ENCODE data around the gene CACNA1B.

CACNA1B gene

GRCh38 chr9:138014563-138014945, 137.0 kb downstream of the CACNA1B start:
- Histone ChIP-seq H3K36me3 (replicated peaks; ENCODE audit: insufficient read depth, low read length) (no peaks in the 10 kb centered on the region), H3K9me2 (replicated peaks; ENCODE audit: insufficient read depth, low read length) (no peaks in the 10 kb centered on the region), H3F3A (ENCODE audit: insufficient read depth, low read length) (no peaks in the 10 kb centered on the region), H3K27me3 (replicated peaks; ENCODE audit: insufficient read depth, low read length) (peaks cover 68% of the 10 kb centered on the region), H3K4me3 (ENCODE audit: low read length) (no peak overlapping the region), H3K4me2 (ENCODE audit: low read depth, low read length) (no peak overlapping the region), H3K9ac (ENCODE audit: low read length) (no peak overlapping the region), H2AFZ (ENCODE audit: low read length) (no peak overlapping the region), H3K4me1 (ENCODE audit: low read length) (no peaks in the 10 kb centered on the region), H3K9me3 (replicated peaks; ENCODE audit: insufficient read depth, low read length) (no peaks in the 10 kb centered on the region), H4K20me1 (ENCODE audit: insufficient read depth, low read length) (no peaks in the 10 kb centered on the region), H3K27ac (ENCODE audit: low read length) (no peak overlapping the region), H3K79me2 (ENCODE audit: low read length) (no peaks in the 10 kb centered on the region)
- TF ChIP-seq CTCF (IDR thresholded peaks at IDR 0.05; ENCODE audit: low read length) (no peak), EZH2 (optimal IDR thresholded peaks at IDR 0.05; ENCODE audit: low read depth, low read length) (no peak), EZH2phosphoT487 (IDR thresholded peaks at IDR 0.05; ENCODE audit: low read length) (no peak)
- DNase-seq: no peak

GRCh38 chr9:138015021-138015829, 137.6 kb downstream of the CACNA1B start:
- no peaks in the 10 kb centered on the region for H3K79me2 ChIP-seq (ENCODE audit: low read length)
- H4K20me1 ChIP-seq (ENCODE audit: insufficient read depth, low read length): no peaks in the 10 kb centered on the region
- H3K4me3 ChIP-seq (ENCODE audit: low read length): no peak overlapping the region
- H3K9ac ChIP-seq (ENCODE audit: low read length): no peak overlapping the region
- no peaks in the 10 kb centered on the region for H3K9me2 ChIP-seq (replicated peaks; ENCODE audit: insufficient read depth, low read length)
- H3F3A ChIP-seq (ENCODE audit: insufficient read depth, low read length): no peaks in the 10 kb centered on the region
- H3K36me3 ChIP-seq (replicated peaks; ENCODE audit: insufficient read depth, low read length): no peaks in the 10 kb centered on the region
- no peaks in the 10 kb centered on the region for H3K4me1 ChIP-seq (ENCODE audit: low read length)
- TF ChIP-seq CTCF (IDR thresholded peaks at IDR 0.05; ENCODE audit: low read length): no peak
- TF ChIP-seq EZH2phosphoT487 (IDR thresholded peaks at IDR 0.05; ENCODE audit: low read length): no peak
- TF ChIP-seq EZH2 (optimal IDR thresholded peaks at IDR 0.05; ENCODE audit: low read depth, low read length): no peak
- H3K27me3 ChIP-seq (replicated peaks; ENCODE audit: insufficient read depth, low read length): peaks cover 63% of the 10 kb centered on the region
- H2AFZ ChIP-seq (ENCODE audit: low read length): no peak overlapping the region
- no peaks in the 10 kb centered on the region for H3K9me3 ChIP-seq (replicated peaks; ENCODE audit: insufficient read depth, low read length)
- no peak for DNase-seq
- no peak overlapping the region for H3K4me2 ChIP-seq (ENCODE audit: low read depth, low read length)
- H3K27ac ChIP-seq (ENCODE audit: low read length): no peak overlapping the region

GRCh38 chr9:138016406-138017187, 139.0 kb downstream of the CACNA1B start:
- H3F3A ChIP-seq (ENCODE audit: insufficient read depth, low read length): no peaks in the 10 kb centered on the region
- no peak overlapping the region for H2AFZ ChIP-seq (ENCODE audit: low read length)
- TF ChIP-seq CTCF (IDR thresholded peaks at IDR 0.05; ENCODE audit: low read length) (no peak), EZH2 (optimal IDR thresholded peaks at IDR 0.05; ENCODE audit: low read depth, low read length) (no peak), EZH2phosphoT487 (IDR thresholded peaks at IDR 0.05; ENCODE audit: low read length) (no peak)
- no peak overlapping the region for H3K4me3 ChIP-seq (ENCODE audit: low read length)
- H3K36me3 ChIP-seq (replicated peaks; ENCODE audit: insufficient read depth, low read length): no peaks in the 10 kb centered on the region
- H3K9me2 ChIP-seq (replicated peaks; ENCODE audit: insufficient read depth, low read length): no peaks in the 10 kb centered on the region
- no peak overlapping the region for H3K4me2 ChIP-seq (ENCODE audit: low read depth, low read length)
- no peak overlapping the region for H3K27ac ChIP-seq (ENCODE audit: low read length)
- H3K79me2 ChIP-seq (ENCODE audit: low read length): no peaks in the 10 kb centered on the region
- no peak for DNase-seq
- no peaks in the 10 kb centered on the region for H3K9me3 ChIP-seq (replicated peaks; ENCODE audit: insufficient read depth, low read length)
- H4K20me1 ChIP-seq (ENCODE audit: insufficient read depth, low read length): no peaks in the 10 kb centered on the region
- peaks cover 50% of the 10 kb centered on the region for H3K27me3 ChIP-seq (replicated peaks; ENCODE audit: insufficient read depth, low read length)
- H3K9ac ChIP-seq (ENCODE audit: low read length): no peak overlapping the region
- H3K4me1 ChIP-seq (ENCODE audit: low read length): no peaks in the 10 kb centered on the region
